PC-3 (cell line): ENCODE data around the gene DAPL1.

Experiments used
- CTCF ChIP-seq: fragments of 300-600 bp; sonication (generic); conservative IDR thresholded peaks from 2 replicates; pipeline ENCODE4 v1.5.1; 2017; ENCODE audit warnings: antibody characterized with exemption, low read depth, mild to moderate bottlenecking, low read length
- EZH2 ChIP-seq: fragments of 300-600 bp; sonication (generic); IDR thresholded peaks from one replicate; pipeline ENCODE4 v1.6.1; 2017; ENCODE audit warnings: antibody characterized with exemption, mild to moderate bottlenecking, low read length; ENCODE audit not compliant: unreplicated experiment

GRCh38 chr2:158783923-158784322, 11.2 kb upstream of the DAPL1 start:
- no peak for TF ChIP-seq CTCF
- no peak for TF ChIP-seq EZH2
